IMR-90 (cell line): ENCODE data around the gene RALGPS1. TPM values are rescaled to one million over a fixed set of nuclear protein-coding genes. Genes with fewer than 3 reads are reported as not detected.

Experiments
- ATAC-seq: fragments of 200-7000 bp; cut with Tn5 transposase; 2 replicates; pipeline ENCODE4 v1.9.1; 2020; ENCODE audit warnings: low read depth, mild to moderate bottlenecking, moderate library complexity
- BruUV-seq: library from RNA; stranded (reverse); fragments of 400-500 nt; replicated peaks from 2 replicates; lab custom pipeline; 2021; lab: Mats Ljungman, UMichigan
- CTCF ChIA-PET: fragments of 300-600 bp; formaldehyde crosslinking; extraction: SDS; loops from one replicate; lab custom pipeline; 2021; ENCODE audit warnings: antibody characterized with exemption; lab: Yijun Ruan, JAX
- POLR2A ChIA-PET: fragments of 300-600 bp; sonication (Branson Sonifier 250); formaldehyde crosslinking; loops from one replicate; lab custom pipeline; 2022; ENCODE audit warnings: antibody characterized with exemption; ENCODE audit not compliant: unreplicated experiment; lab: Charles Lee
- DNase-seq: peaks from one replicate; pipeline ENCODE4 v3.0.0; 2013
- H2AFZ ChIP-seq: replicated peaks from 2 replicates; pipeline ENCODE3; 2013; ENCODE audit warnings: low read length, mild to moderate bottlenecking; ENCODE audit not compliant: poor library complexity
- H2AK5ac ChIP-seq: 2 replicates; pipeline ENCODE4 v1.6.1; 2013; ENCODE audit warnings: low read depth, low read length, inconsistent platforms
- H2AK9ac ChIP-seq: replicated peaks from 2 replicates; pipeline ENCODE3; 2013; ENCODE audit warnings: mild to moderate bottlenecking, low read depth, low read length, moderate library complexity; ENCODE audit not compliant: poor library complexity
- H2BK120ac ChIP-seq: 2 replicates; pipeline ENCODE4 v1.6.1; 2013; ENCODE audit warnings: low read depth, low read length, inconsistent platforms
- H2BK15ac ChIP-seq: 3 replicates; pipeline ENCODE4 v1.6.1; 2013; ENCODE audit warnings: low read depth, low read length, inconsistent platforms
- H2BK20ac ChIP-seq: 2 replicates; pipeline ENCODE4 v1.6.1; 2013; ENCODE audit warnings: low read depth, mild to moderate bottlenecking, inconsistent platforms, low read length, moderate library complexity
- H2BK5ac ChIP-seq: 2 replicates; pipeline ENCODE4 v1.6.1; 2013; ENCODE audit warnings: mild to moderate bottlenecking, low read depth, low read length, inconsistent platforms; ENCODE audit not compliant: poor library complexity, severe bottlenecking
- H3K14ac ChIP-seq: replicated peaks from 2 replicates; pipeline ENCODE4 v1.6.1; 2013; ENCODE audit warnings: low read depth, low read length, inconsistent platforms
- H3K18ac ChIP-seq: 2 replicates; pipeline ENCODE4 v1.6.1; 2013; ENCODE audit warnings: low read depth, low read length, control low read depth
- H3K23ac ChIP-seq: 2 replicates; pipeline ENCODE4 v1.6.1; 2013; ENCODE audit warnings: low read depth, low read length, inconsistent platforms
- H3K27ac ChIP-seq: 2 replicates; pipeline ENCODE4 v1.5.1; 2013; ENCODE audit warnings: mild to moderate bottlenecking, control low read depth, low read length; ENCODE audit not compliant: insufficient read depth
- H3K27me3 ChIP-seq: 2 replicates; pipeline ENCODE4 v1.6.1; 2013; ENCODE audit warnings: low read length; ENCODE audit not compliant: control insufficient read depth, insufficient read depth
- H3K36me3 ChIP-seq: 2 replicates; pipeline ENCODE4 v1.6.1; 2013; ENCODE audit warnings: low read length, mixed read lengths; ENCODE audit not compliant: control insufficient read depth, insufficient read depth
- H3K4ac ChIP-seq: 2 replicates; pipeline ENCODE4 v1.6.1; 2013; ENCODE audit warnings: low read depth, low read length, inconsistent platforms
- H3K4me1 ChIP-seq: 2 replicates; pipeline ENCODE4 v1.6.1; 2013; ENCODE audit warnings: low read length, mixed read lengths; ENCODE audit not compliant: control insufficient read depth, insufficient read depth
- H3K4me2 ChIP-seq: 2 replicates; pipeline ENCODE4 v1.6.1; 2013; ENCODE audit warnings: low read depth, mild to moderate bottlenecking, control low read depth, low read length, moderate library complexity
- H3K4me3 ChIP-seq: 2 replicates; pipeline ENCODE4 v1.5.1; 2013; ENCODE audit warnings: low read depth, mild to moderate bottlenecking, control low read depth, low read length, moderate library complexity; ENCODE audit not compliant: insufficient read depth
- H3K56ac ChIP-seq: 2 replicates; pipeline ENCODE4 v1.6.1; 2013; ENCODE audit warnings: low read length, inconsistent platforms; ENCODE audit not compliant: insufficient read depth; ENCODE audit errors: extremely low read depth
- H3K79me1 ChIP-seq, 2 experiments: 2 replicates each; pipeline ENCODE4 v1.6.1; 2013; ENCODE audit warnings: low read length in 2 of 2, inconsistent platforms in 1 of 2, low read depth in 1 of 2
- H3K9ac ChIP-seq: 2 replicates; pipeline ENCODE4 v1.6.1; 2013; ENCODE audit warnings: low read depth, low read length, control low read depth
- H3K9me1 ChIP-seq: 2 replicates; pipeline ENCODE4 v1.6.1; 2013; ENCODE audit warnings: low read length, inconsistent platforms; ENCODE audit not compliant: insufficient read depth
- H3K9me3 ChIP-seq: 2 replicates; pipeline ENCODE4 v1.6.1; 2013; ENCODE audit warnings: low read length; ENCODE audit not compliant: control insufficient read depth, insufficient read depth
- H4K20me1 ChIP-seq: 2 replicates; pipeline ENCODE4 v1.6.1; 2013; ENCODE audit warnings: low read length, inconsistent platforms; ENCODE audit not compliant: insufficient read depth
- H4K5ac ChIP-seq: 2 replicates; pipeline ENCODE4 v1.6.1; 2013; ENCODE audit warnings: mild to moderate bottlenecking, low read depth, low read length, control low read depth
- H4K8ac ChIP-seq, 2 experiments: 2 replicates each; pipeline ENCODE4 v1.6.1; 2013; ENCODE audit warnings: low read depth in 2 of 2, low read length in 2 of 2, control low read depth in 1 of 2, inconsistent platforms in 1 of 2
- H4K91ac ChIP-seq: 2 replicates; pipeline ENCODE4 v1.6.1; 2013; ENCODE audit warnings: low read depth, low read length, inconsistent platforms; ENCODE audit not compliant: insufficient read depth
- BHLHE40 ChIP-seq: fragments of 150-350 bp; IDR thresholded peaks from 2 replicates; pipeline ENCODE4 v1.6.1; 2016; ENCODE audit warnings: mild to moderate bottlenecking, low read depth, low read length
- CEBPB ChIP-seq: IDR thresholded peaks from 2 replicates; pipeline ENCODE4 v1.6.1; 2012; ENCODE audit warnings: low read depth, low read length, improper control_type of control experiment
- CHD1 ChIP-seq: IDR thresholded peaks from 2 replicates; pipeline ENCODE4 v1.6.1; 2012; ENCODE audit warnings: low read depth, low read length, improper control_type of control experiment
- ELK1 ChIP-seq: fragments of 150-350 bp; IDR thresholded peaks from 2 replicates; pipeline ENCODE4 v1.6.1; 2016; ENCODE audit warnings: low read depth, mild to moderate bottlenecking, low read length, moderate library complexity, borderline replicate concordance
- FOS ChIP-seq: fragments of 150-350 bp; IDR thresholded peaks from 2 replicates; pipeline ENCODE4 v1.6.1; 2016; ENCODE audit warnings: low read depth, low read length
- MAFK ChIP-seq: IDR thresholded peaks from 2 replicates; pipeline ENCODE4 v1.6.1; 2012; ENCODE audit warnings: low read depth, low read length, improper control_type of control experiment
- MAZ ChIP-seq: IDR thresholded peaks from 2 replicates; pipeline ENCODE4 v1.6.1; 2012; ENCODE audit warnings: low read depth, mild to moderate bottlenecking, low read length, improper control_type of control experiment, moderate library complexity, borderline replicate concordance
- MXI1 ChIP-seq: IDR thresholded peaks from 2 replicates; pipeline ENCODE4 v1.6.1; 2012; ENCODE audit warnings: low read depth, mild to moderate bottlenecking, low read length, moderate library complexity, borderline replicate concordance
- NFE2L2 ChIP-seq: fragments of 150-350 bp; IDR thresholded peaks from 2 replicates; pipeline ENCODE4 v1.6.1; 2016; ENCODE audit warnings: low read depth, mild to moderate bottlenecking, low read length
- RCOR1 ChIP-seq: IDR thresholded peaks from 2 replicates; pipeline ENCODE4 v1.6.1; 2012; ENCODE audit warnings: mild to moderate bottlenecking, low read length, improper control_type of control experiment; ENCODE audit not compliant: insufficient replicate concordance
- SMC3 ChIP-seq: fragments of 150-350 bp; IDR thresholded peaks from 2 replicates; pipeline ENCODE4 v1.6.1; 2016; ENCODE audit warnings: low read depth, mild to moderate bottlenecking, antibody characterized with exemption, low read length, moderate library complexity
- WGBS, 2 experiments: methylation state at CpG; one replicate each; pipeline versions ENCODE4 v1.1.5 to v1.1.7; 2013; ENCODE audit warnings: missing lambda C conversion rate in 2 of 2; ENCODE audit not compliant: insufficient read length in 1 of 2; ENCODE audit errors: extremely low coverage in 2 of 2; 5-methylcytosine and 5-hydroxymethylcytosine counted together
- dilution Hi-C: fragments of 300-500 bp; cut with HindIII; formaldehyde crosslinking; loops from one replicate; pipeline ENCODE4 v1.14.3; 2018; ENCODE audit warnings: low sequenced_read_pairs; ENCODE audit not compliant: unreplicated experiment
- in situ Hi-C: fragments of 300-500 bp; cut with MboI; formaldehyde crosslinking; loops from 3 replicates; pipeline ENCODE4 v1.14.3; 2019; ENCODE audit warnings: low sequenced_read_pairs, inconsistent platforms, mixed read lengths
- intact Hi-C: fragments of 100-400 bp; cut with micrococcal nuclease; formaldehyde crosslinking; loops from 2 replicates; pipeline ENCODE4 v1.10.0; 2022
- polyA plus RNA-seq, 3 experiments: library from polyadenylated mRNA; depleted of rRNA; stranded (reverse); fragments of >200 nt; gene quantifications; 2 replicates each; pipeline ENCODE4 v1.2.3, GENCODE V29; 2012; ENCODE audit warnings: low replicate concordance in 1 of 3
- total RNA-seq: library from RNA; depleted of rRNA; stranded (reverse); fragments of >200 nt; gene quantifications from 2 replicates; pipeline ENCODE4 v1.2.3, GENCODE V29; 2012

The RALGPS1 gene
- total and polyA plus RNA-seq, 2 of the 4 experiments (the other 2 are of a cell fraction) = 0.90 to 2.8 TPM

GRCh38 chr9:127139775-127140174 is 225.2 kb downstream of the RALGPS1 start:
- Histone ChIP-seq H4K8ac (no peak overlapping the region), H3K9ac (no peak overlapping the region), H2BK120ac (no peak overlapping the region), H3K14ac (no peak overlapping the region), H4K20me1 (no peaks in the 10 kb centered on the region), H4K5ac (no peak overlapping the region), H3K4me1 (peaks cover 8% of the 10 kb centered on the region), H3K27ac (no peak overlapping the region), H3K4me2 (no peak overlapping the region), H3K18ac (no peak overlapping the region), H2AK5ac (no peak overlapping the region), H3K23ac (no peak overlapping the region), H2AFZ (no peak overlapping the region), H2BK20ac (no peak overlapping the region), H3K4me3 (no peak overlapping the region), H2AK9ac (no peak overlapping the region), H3K9me1 (peaks cover 7% of the 10 kb centered on the region), H3K36me3 (no peaks in the 10 kb centered on the region), H3K9me3 (no peaks in the 10 kb centered on the region), H3K56ac (no peak overlapping the region), H4K91ac (no peak overlapping the region), H2BK15ac (no peak overlapping the region), H3K27me3 (peaks cover 4% of the 10 kb centered on the region; the same call in 1 of the 2 replicates), H3K4ac (no peak overlapping the region), H3K79me1 (peaks cover 0 to 3% of the 10 kb centered on the region in 2 experiments; a peak in 1 of 4 replicates), H2BK5ac (no peak overlapping the region)
- ChIA-PET CTCF (no interaction called here), POLR2A (no interaction called here)
- intact Hi-C loops (no loop called here), in situ Hi-C loops (no loop called here), dilution Hi-C loops (no loop called here)
- no peak for TF ChIP-seq MAZ
- TF ChIP-seq CEBPB = no peak
- no peak for TF ChIP-seq RCOR1
- TF ChIP-seq NFE2L2 = no peak
- TF ChIP-seq ELK1 = no peak
- TF ChIP-seq CHD1 = no peak
- TF ChIP-seq MXI1 = no peak
- no peak for TF ChIP-seq MAFK
- TF ChIP-seq FOS = no peak
- TF ChIP-seq SMC3 = no peak
- TF ChIP-seq BHLHE40 = no peak
- DNase-seq (no peak), ATAC-seq (no peak)
- BruUV-seq = no TSS peak
- WGBS, 2 experiments = no CpG with 5 or more reads among the region's 6 CpGs
